Hepatocyte (in vitro differentiated cells): Measurements from ENCODE around the gene PPP6C.

Experiments
- CTCF ChIP-seq: fragments of 200-600 bp; sonication (generic); IDR thresholded peaks from 2 replicates; pipeline ENCODE4 v1.5.1; 2016; ENCODE audit warnings: antibody characterized with exemption, mild to moderate bottlenecking; ENCODE audit not compliant: poor library complexity
- EZH2 ChIP-seq: fragments of 200-600 bp; sonication (generic); IDR thresholded peaks from 2 replicates; pipeline ENCODE4 v1.6.1; 2016; ENCODE audit warnings: antibody characterized with exemption, mild to moderate bottlenecking, borderline replicate concordance
- EZH2phosphoT487 ChIP-seq: fragments of 200-600 bp; sonication (generic); IDR thresholded peaks from one replicate; pipeline ENCODE4 v1.6.1; 2018; ENCODE audit warnings: antibody characterized with exemption, mild to moderate bottlenecking, low read depth, moderate library complexity; ENCODE audit not compliant: unreplicated experiment, severe bottlenecking

GRCh38 chr9:125218621-125219020, 29.0 kb upstream of the PPP6C start:
- TF ChIP-seq CTCF = no peak
- TF ChIP-seq EZH2phosphoT487 = no peak
- no peak for TF ChIP-seq EZH2
